ENCODE data around the gene PNPLA7.
"Not testable (repeated sequence)": the region's sequence is repeated elsewhere in the genome, so short reads cannot be mapped to it uniquely, and the experiment has no call there.

PNPLA7 gene

DNA sequence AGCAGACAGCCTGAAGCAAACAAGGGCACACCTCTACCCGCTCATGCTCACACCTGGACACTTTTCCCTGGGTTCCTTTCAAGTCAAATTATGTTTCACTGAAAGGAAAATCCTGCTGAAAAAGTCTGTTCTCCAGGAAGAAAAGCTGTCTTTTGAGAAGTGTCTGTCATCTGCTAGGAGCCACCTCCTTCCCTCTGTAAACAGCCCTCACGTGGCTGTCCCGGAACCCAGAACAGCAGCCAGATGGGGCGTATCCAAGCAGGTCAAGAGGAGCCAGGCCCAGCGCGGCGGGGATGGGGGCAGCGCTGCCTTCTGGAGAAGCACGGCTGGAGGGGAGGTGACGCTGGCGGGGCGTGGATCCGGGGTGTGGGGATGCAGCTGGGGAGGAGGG lies at the start of gene PNPLA7:
PNPLA7 (minus strand) TSS at position 172 of the 391 bp plus-strand sequence. CDS start 205 bp downstream, outside the sequence.
- in situ Hi-C loops (cut with MboI; ENCODE audit: low sequenced_read_pairs): no loop called here

DNA sequence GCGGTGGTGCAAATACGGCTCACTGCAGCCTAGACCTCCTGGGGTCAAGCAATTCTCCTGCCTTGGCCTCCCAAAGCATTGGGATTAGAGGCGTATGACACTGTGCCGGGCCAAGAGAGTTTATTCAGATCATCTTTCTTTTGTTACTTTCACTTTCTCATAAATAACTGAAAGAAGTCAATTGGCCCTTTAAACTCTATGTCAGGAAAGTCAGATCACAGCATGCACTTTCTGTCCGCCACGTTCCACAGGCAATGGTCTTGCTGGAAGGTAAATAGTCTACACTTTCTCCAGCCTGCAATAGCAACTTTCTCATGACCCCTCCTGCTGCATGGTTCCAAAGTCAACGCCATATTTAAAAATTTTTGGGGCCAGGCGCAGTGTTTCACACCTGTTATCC lies 48.7 kb upstream of the PNPLA7 start:
- in situ Hi-C loops (cut with MboI; ENCODE audit: low sequenced_read_pairs): no loop called here

DNA sequence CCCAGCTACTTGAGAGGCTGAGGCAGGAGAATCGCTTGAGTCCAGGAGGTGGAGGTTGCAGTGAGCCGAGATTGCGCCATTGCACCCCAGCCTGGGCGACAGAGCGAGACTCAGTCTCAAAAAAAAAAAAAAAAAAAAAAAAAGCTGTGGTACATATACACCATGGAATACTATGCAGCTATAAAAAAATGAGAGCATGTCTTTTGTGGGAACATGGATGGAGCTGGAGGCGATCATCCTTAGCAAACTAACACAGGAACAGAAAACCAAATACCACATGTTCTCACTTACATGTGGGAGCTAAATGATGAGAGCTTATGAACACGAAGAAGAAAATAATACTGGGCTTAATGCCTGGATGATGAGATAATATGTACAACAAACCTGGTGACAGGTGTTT lies 46.4 kb upstream of the PNPLA7 start:
- in situ Hi-C loops (cut with MboI; ENCODE audit: low sequenced_read_pairs): not testable (repeated sequence)

DNA sequence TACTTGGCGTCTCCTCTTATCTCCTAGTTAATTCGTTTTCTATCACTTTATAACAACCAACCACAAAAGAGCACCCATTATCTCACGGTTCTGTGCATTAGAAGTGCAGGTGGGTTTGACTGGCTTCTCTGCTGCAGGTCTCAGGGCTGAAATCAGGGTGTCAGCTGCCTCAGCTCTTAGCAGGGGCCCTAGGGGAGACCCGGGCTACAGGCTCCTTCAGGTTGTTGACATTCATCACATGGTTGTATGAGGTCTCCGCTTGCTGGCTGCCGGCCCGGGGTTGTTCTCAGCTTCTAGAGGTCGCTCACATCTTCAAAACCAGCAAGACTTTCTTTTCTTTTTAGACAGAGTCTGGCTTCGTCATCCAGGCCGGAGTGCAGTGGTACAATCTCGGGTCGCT lies 43.0 kb upstream of the PNPLA7 start:
- in situ Hi-C loops (cut with MboI; ENCODE audit: low sequenced_read_pairs): no loop called here

DNA sequence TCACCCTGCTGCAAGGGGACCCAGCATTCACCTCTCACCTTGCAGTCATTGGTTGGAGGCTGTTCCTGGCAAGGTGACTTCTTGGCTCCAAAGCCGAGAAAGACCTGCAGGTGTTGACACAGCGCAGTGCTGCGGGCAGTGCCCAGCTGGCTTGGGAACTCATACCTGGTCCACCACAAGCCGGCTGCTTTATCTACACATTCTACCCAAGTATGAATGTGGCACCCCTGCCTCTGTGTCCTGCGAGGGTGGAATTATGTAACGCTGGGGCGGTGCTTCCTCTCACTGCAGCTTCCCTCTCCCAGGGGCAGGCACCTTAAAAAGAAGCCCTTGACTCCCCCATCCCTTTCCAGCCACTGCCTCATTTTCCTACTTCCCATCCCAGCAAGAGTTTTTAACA lies 42.6 kb upstream of the PNPLA7 start:
- in situ Hi-C loops (cut with MboI; ENCODE audit: low sequenced_read_pairs): no loop called here

DNA sequence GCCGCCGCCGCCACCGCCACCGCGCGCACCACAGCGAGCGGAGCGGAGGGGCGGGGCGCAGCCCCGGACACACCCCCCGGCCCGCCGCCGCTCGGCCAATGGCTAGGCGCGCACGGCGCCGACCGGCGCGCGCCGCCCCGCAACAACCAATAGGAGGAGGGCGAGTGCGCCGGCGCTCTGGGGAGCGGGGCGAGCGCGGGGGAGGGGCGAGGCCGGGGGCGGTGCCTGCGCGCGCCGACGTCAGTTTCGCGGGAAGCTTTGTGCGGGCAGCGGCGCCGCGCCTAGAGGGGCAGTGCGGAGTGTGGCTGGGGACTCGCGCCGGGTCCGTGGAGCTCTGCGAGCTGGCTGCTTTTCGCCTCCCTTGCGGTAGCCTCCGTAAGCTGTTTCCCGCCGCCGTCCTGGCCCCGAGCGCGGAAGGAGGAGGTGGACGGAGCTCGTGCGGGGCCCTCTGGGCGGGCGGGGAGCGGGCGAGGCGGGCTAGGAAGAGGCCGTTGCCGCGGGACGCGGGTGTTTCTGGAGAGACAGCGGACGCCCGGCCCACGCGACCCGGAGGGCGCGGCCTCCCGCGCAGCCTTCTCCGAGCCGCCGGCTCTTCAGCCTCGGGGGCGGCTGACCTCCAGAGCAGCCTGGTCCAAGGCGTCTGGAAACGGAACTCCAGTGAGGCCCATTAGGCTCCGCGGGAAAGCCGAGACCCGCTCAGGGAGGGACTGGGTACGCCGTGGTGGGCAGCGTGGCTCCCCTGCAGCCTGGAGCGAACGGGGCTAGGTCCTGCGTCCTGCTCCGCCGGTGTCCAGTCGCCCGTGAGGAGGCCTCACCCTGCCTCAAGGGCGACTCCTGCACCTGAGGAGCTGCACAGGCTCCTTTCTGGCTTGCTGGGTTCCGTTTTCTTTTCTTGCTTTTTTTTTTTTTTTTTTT lies 40.5 kb upstream of the PNPLA7 start, which contains the start of gene ZMYND19:
ZMYND19 (minus strand) TSS at position 44 of the 915 bp plus-strand sequence. CDS start 249 bp downstream, outside the sequence.
- in situ Hi-C loops (cut with MboI; ENCODE audit: low sequenced_read_pairs): no loop called here

DNA sequence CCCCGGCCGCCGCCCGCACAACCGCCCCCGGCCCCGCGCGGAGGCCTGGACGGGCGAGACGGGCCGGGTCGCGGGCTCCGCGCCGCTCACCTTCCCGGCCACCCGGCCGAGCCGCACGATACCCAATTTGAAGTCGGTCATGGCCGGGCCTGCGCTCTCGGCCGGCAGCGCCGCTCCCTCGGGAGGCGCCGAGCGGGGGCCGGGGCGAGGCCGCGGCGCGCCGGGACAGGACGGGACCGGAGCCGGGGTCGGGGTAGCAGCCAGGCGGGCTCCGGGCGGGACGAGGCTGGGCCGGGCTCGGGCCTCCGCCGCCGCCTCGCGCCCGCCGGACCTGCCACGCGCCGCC lies 39.9 kb upstream of the PNPLA7 start:
- in situ Hi-C loops (cut with MboI; ENCODE audit: low sequenced_read_pairs): no loop called here

DNA sequence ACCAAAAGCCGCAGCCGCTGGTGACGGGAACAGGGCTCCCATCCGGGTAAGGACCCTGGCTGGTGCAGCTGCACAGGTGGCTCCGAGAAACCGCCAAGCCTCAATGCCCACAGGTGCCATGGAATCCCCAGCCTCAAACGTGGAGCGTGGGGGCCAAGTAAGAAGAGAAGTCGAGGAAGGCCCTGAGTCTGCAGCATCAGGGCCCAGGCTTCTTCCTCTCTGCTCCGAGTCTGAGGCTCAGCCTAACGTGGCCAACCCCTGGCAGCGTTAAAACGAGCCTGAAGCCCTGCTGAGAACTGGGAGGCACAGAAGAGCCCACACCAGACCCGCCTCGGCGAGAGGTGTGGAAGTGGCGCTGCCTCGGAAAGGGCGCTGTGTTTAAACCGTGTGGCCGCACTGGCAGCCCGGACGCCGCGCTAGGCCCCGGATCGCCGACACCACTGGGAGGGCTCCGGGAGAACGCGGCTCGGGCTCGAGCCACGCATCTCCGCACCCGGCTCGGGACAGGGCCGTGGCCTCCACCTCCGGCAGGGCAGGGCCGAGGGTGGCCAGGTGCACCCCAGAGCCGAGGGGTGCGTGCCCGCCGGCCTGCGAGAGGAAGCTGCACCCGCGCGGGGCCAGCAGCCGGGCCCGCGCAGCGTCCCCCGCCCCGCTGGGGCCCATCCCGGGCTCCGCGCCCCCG lies 39.4 kb upstream of the PNPLA7 start:
- in situ Hi-C loops (cut with MboI; ENCODE audit: low sequenced_read_pairs): no loop called here

DNA sequence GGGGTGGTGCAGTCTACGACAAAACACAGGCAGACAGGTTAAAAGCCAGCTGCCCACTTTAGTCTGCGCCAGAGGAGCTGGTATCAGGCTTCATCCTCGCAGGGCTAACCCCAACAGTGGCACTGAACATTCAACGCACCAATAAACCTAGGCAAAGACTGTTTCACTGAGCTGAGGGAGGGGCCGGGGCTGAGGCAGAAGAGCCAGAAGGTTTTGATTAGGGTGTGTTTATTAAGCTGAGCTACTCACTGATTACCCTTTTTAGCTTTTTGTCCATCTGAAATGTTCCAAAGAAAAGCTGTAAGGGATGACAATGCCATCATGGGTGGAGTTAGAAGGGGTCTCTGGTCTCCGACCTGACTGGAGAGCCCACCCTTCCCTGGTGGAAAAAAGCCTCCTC lies 38.7 kb upstream of the PNPLA7 start:
- in situ Hi-C loops (cut with MboI; ENCODE audit: low sequenced_read_pairs): no loop called here

DNA sequence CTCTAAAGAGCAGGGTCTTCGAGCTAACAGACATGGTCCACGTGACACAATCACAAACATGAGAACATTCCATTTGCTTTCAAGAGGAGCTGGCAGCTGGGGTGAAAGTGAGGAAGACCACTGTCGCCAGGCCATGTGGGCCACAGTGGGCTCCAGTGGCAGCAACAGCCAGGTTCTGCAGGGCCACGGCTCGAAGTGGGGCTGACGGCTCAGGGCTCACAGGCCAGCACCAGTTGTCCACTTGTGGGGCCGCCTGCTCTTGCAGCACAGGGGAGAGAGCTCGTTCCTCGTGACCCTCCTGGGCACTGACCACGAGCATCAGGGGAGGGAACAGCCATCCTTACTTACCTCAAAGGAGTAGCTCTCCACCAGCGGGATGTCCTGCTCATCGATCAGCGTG lies 38.1 kb upstream of the PNPLA7 start:
- in situ Hi-C loops (cut with MboI; ENCODE audit: low sequenced_read_pairs): no loop called here

DNA sequence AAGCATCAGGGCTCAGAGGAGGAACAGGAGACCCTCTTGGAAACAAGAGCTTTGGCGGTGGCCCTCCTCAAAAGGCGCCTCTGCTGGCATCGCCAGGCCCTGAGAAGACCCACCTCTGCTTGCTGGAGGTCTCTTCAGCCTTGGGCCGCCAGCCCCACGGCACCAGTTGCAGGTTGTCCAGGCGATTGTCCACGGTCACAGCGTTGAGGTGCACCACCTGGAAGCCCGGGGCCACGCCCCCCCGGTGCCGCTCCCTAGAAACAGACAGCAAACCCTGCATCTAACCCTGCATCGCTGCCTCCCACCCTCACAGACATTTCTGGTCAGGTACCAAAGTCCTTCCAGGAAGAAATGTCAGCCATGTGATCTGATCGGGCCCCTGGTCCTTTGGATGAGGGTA lies 36.7 kb upstream of the PNPLA7 start:
- in situ Hi-C loops (cut with MboI; ENCODE audit: low sequenced_read_pairs): no loop called here

DNA sequence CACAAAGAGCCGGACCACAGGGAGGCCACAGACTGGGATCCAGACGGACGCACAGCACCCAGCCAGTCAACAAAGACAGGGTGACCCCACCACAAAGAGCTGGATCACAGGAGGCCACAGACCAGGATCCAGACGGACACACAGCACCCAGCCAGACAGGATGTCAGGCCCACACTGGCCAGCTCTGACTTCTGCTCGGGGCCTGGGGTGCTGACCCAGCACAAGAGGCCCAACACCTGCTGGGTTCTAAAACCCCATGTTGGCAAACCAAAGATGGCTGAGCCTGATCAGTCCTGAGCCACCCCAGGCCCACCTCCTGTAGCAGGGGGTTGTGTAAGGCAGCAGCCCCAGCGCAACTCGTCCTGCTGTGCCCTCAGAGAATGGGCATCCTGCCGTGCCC lies 33.8 kb upstream of the PNPLA7 start:
- in situ Hi-C loops (cut with MboI; ENCODE audit: low sequenced_read_pairs): no loop called here

DNA sequence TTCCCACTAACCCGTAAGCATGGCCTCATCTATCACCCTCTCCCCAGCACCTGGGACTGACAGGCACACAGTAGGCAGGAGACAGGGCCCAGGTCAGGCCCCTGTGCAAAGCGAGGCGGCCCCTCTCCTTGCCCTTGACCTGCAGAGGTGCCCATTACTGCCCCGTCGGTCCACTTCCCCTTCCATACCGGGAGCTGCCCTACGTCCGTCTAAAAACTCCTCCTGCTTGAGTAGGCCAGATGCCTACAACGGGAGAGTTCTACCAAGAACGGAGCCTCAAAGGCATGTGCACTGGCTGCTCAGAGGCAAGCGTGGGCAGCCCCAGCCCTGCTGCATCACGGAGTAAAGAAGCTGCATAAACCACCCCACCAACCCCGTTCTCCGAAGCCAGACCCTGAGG lies 33.1 kb upstream of the PNPLA7 start:
- in situ Hi-C loops (cut with MboI; ENCODE audit: low sequenced_read_pairs): no loop called here

DNA sequence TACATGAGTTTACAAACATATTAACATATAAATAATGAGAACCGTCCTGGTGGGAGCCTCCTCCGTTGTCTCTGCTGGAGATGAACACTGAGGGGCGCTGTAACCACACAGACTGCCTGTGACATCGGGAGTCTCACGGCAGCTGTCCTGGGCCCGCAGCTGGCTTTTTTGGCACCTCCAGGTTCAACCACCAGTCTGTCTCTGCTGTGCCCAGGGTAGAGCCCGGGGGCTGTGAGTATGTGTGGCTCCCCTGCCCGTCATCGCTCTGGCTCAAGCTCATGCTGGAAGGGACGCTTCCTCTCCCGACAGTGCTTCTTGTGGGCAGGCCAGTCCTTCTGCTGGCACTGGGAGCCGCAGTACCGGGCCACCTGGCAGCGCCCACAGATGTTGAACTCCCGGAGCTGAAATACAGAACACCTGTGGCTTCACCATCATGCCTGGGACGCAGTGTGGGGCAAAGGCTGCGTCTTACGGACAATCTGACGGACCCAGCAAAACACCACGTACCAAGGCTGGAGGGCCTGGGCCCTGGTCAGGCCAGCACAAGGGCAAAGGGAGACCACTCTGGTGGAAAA lies 32.2 kb upstream of the PNPLA7 start:
- in situ Hi-C loops (cut with MboI; ENCODE audit: low sequenced_read_pairs): no loop called here

DNA sequence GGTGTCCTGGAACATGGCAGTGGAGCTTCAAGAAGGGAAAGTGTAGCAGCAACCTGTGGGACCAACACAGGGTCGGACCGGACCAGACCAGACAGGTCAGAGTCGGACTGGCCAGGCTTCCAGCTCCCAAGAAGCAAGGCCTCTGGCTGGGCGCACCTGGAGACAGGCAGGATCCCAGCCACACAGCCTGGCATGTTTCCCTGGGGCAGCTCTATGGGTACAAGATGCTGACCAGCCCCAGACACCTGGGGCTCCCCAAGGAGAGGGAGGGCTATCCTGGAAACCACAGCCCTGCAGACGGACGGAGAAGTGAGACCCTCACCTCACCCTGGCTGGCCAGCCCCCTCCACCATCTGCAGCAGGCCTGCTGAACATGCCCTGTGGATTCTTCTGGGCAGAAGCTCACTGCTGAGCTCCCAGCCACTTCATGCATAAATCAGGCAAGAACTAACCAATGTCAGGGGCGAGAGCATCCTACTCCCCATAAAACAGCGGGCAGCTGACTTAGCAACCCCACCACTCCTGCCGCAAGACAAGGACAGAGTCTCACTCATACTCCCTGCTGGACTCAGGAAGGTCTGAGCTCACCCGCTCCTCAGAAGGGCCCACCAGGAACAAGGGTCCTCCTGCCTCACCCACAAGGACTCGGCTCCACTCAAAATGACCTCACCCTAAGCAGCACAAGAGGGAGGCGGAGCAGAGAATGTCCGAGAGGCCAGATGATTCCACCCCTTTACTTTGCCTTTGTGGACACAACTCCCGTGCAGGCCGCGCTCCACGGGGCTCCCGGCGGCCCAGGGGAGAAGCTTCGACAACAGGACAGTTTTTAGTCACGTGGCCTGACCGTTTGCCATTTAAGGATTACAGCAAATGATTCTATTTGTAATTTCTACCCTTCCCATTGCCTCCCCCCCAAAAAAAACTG lies 31.4 kb upstream of the PNPLA7 start:
- in situ Hi-C loops (cut with MboI; ENCODE audit: low sequenced_read_pairs): no loop called here

DNA sequence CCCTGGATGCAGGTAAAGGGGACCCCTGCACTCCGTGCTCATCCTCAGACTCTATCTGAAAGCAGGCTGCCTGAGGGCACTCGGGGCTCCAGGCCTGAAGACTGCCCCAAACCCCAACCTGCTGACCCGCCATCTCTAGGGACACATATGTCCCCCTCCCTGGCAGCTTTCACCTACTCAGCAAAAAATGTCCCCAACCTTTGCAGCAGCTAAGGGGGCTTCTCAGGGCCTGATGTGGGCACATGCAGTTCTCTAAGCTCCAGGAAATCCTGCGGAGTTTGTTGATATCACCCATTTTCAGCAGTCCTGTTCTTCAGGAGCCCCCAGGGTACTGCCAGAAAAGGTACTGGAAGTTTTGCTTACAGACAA lies 30.7 kb upstream of the PNPLA7 start:
- in situ Hi-C loops (cut with MboI; ENCODE audit: low sequenced_read_pairs): no loop called here

DNA sequence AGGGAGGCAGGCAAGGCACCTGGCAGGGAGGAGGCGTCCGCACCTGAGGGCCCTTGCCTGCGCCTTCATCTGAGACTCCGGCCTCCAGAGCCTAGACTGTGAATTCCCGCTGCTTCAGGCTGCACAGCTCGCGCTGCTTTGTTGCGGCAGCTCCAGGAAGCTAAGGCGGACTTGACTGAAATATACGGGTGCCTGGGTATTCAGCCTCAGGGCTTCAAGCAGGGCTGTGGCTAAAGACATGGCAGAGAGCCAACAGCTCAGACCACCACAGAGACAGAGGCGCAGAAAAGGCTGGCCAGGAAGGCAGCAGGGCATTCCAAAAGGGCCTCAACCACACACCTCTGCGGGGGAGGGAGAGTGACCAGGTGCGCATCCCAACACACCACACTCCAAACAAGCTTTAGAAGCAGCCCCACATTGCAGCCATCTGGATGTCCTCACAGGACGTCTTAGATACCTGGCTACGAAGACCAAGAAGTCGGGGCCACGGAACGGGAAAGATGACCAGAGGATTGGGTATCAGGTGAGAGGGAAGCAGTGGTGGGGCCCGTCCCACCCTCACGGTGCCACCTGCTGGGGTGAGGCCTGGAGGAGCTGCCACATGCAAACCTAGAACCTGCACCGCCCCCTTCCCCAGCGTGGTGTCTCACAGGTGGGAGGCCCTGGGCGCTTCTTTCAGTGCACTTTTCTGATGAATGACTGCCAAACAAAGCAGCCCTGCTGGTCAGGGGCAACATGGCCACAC lies 30.2 kb upstream of the PNPLA7 start:
- in situ Hi-C loops (cut with MboI; ENCODE audit: low sequenced_read_pairs): no loop called here

DNA sequence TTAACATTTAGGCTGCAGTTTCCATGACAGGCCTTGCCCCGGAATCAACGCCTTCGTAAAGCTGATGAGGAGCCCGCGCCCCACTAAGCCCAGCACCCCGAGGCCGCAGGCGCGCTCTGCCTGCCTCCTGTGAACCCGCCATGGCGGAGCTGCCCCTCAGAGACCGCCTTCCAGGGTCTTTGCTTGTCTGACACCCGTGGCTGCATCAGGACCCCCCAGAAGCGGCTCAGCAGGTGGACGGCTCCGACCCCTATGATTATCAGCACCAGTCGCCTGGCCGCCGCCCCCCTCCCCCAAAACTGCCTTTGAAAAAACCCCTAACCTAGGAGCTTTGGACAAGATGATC lies 29.0 kb upstream of the PNPLA7 start:
- in situ Hi-C loops (cut with MboI; ENCODE audit: low sequenced_read_pairs): no loop called here

DNA sequence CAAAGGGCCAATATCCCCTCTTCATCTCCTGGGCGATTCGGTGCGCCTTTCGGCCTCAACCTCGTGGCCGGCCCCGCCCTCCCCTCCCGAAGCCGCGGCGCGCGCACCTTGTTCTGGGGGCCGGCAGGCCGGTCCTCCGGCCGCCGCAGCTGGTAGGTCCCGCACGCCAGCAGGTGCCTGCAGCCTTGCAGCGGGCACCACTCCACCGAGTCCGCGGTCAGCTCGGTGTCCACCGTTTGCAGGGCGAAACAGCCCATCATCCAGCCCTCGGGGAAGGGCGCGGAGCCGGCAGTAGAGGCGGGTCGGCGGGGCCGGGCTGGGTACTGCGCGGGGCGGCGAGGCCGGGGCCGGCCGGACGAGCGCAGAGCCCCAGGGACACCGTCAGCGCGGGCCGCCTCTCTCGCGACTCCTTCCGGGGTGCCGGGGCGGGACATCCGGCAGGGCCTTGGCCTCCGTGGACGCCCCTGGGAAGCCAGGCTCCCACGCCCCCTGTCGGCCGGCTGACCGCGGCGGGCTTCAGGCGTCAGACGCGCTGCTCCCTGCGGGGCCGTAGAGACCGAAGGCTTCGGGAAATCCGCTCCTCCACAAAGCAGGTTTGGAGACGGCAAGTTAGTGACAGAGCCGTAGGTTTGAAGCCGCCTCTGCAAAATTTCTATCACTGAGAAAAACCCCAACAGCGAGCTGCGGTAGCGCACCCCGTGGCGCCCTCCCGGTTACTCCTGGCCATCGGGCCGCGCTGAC lies 28.5 kb upstream of the PNPLA7 start, which contains the start of gene DPH7:
DPH7 (minus strand) TSS at position 408 of the 741 bp plus-strand sequence; CDS start at position 260, 148 bp downstream.
- in situ Hi-C loops (cut with MboI; ENCODE audit: low sequenced_read_pairs): no loop called here

Data from HL-60/S4 treated with retinoic acid at 250 ng/mL for 4 days and 3 days (cell line).